GM18868 (cell line): ENCODE results near the gene CRIP3.

Experiments
- ATAC-seq: cut with Tn5 transposase; IDR thresholded peaks from one replicate; pipeline ENCODE4 v1.9.1; 2021; ENCODE audit warnings: mild to moderate bottlenecking, moderate library complexity; ENCODE audit not compliant: unreplicated experiment

Gene CRIP3

GRCh38 chr6:43274916-43275597, 33.6 kb downstream of the CRIP3 start:
- no peak for ATAC-seq

GRCh38 chr6:43274127-43274915, 34.3 kb downstream of the CRIP3 start:
- ATAC-seq, result no peak

GRCh38 chr6:43273707-43274106, 34.9 kb downstream of the CRIP3 start:
- no peak for ATAC-seq

GRCh38 chr6:43271944-43272343, 36.7 kb downstream of the CRIP3 start:
- no peak for ATAC-seq

- no peak for ATAC-seq
Observed at GRCh38 chr6:43271103-43271815, 37.4 kb downstream of the CRIP3 start.

GRCh38 chr6:43269273-43270007, 39.2 kb downstream of the CRIP3 start:
- ATAC-seq, result no peak

GRCh38 chr6:43268782-43269272, 39.8 kb downstream of the CRIP3 start:
- no peak for ATAC-seq

- ATAC-seq, result no peak
Observed at GRCh38 chr6:43268355-43268700, 40.3 kb downstream of the CRIP3 start.

GRCh38 chr6:43267619-43268354, 40.8 kb downstream of the CRIP3 start:
- ATAC-seq, result no peak

GRCh38 chr6:43265564-43265963, 43.1 kb downstream of the CRIP3 start:
- no peak for ATAC-seq

GRCh38 chr6:43264599-43265145, 44.0 kb downstream of the CRIP3 start:
- no peak for ATAC-seq

GRCh38 chr6:43263314-43264178, 45.1 kb downstream of the CRIP3 start:
- peak; percentile 76 for ATAC-seq

GRCh38 chr6:43262780-43263313, 45.8 kb downstream of the CRIP3 start:
- ATAC-seq, result no peak

GRCh38 chr6:43262000-43262779, 46.4 kb downstream of the CRIP3 start:
- ATAC-seq, result no peak

GRCh38 chr6:43261198-43261597, 47.4 kb downstream of the CRIP3 start:
- no peak for ATAC-seq

GRCh38 chr6:43260791-43261190, 47.8 kb downstream of the CRIP3 start:
- no peak for ATAC-seq

- ATAC-seq, result no peak
Observed at GRCh38 chr6:43258807-43259686, 49.6 kb downstream of the CRIP3 start.
